ENCODE measurements around the gene LIPG. TPM values are rescaled to one million over a fixed set of nuclear protein-coding genes. Genes with fewer than 3 reads are reported as not detected.

The LIPG gene
- total and polyA plus RNA-seq, 2 of the 13 experiments (the other 11 are each of a cell fraction or from before 2014, with no cell fraction given), result 0.96 to 10.8 TPM

DNA sequence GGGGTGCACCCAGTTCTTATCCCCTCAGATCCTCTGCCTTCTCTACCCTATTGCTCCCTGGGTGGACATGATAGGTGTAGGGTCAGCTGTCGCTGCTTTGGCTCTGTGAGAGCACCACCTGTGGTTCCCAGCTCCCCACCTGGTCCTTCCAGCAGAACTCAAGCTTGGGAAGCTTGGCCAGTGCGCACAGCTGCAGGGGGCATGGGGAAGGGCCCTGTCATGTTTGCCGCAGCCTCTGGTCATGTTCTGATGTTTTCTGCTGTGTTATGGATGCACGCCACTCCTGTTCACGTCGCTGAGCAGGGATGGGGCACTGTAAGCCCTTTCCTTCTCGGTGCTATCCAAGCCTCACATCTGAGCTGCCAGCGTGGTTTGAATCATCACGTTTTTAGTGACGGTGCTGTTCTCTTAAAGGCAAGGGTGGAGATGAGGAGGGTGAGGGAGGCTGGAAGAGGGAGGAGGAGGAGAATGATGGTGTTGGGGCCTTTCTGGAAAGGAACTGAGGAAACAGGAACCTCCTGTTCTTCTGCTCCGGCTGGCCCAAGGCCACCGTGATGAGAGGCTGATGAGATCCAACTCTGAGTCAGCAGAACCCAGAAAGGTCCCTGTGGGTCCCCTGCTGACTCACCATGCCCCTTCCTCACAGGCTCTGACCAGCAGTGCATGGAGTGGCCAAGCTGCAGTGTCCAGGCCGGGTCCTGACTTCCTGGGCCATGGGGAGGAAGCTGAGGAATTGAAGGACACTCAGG, 78.0 kb downstream of the LIPG start (continued):
- TF ChIP-seq, protein P1, sequence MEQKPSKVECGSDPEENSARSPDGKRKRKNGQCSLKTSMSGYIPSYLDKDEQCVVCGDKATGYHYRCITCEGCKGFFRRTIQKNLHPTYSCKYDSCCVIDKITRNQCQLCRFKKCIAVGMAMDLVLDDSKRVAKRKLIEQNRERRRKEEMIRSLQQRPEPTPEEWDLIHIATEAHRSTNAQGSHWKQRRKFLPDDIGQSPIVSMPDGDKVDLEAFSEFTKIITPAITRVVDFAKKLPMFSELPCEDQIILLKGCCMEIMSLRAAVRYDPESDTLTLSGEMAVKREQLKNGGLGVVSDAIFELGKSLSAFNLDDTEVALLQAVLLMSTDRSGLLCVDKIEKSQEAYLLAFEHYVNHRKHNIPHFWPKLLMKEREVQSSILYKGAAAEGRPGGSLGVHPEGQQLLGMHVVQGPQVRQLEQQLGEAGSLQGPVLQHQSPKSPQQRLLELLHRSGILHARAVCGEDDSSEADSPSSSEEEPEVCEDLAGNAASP (CRISPR knock-in tag; IDR thresholded peaks at IDR 0.05; ENCODE audit: borderline replicate concordance), result no peak
- TF ChIP-seq ZNF550 (CRISPR knock-in tag; IDR thresholded peaks at IDR 0.05; ENCODE audit: borderline replicate concordance), result 0 out of 2 replicates have a peak, but pooled peaks have one; percentile 81
- TF ChIP-seq ZNF605 (CRISPR knock-in tag; IDR thresholded peaks at IDR 0.05), result 0 out of 2 replicates have a peak, but pooled peaks have one; percentile 19
- TF ChIP-seq ZNF687 (CRISPR knock-in tag; IDR thresholded peaks at IDR 0.05), result peak; percentile 37; the same call in 1 of the 2 replicates
- 0 out of 2 replicates have a peak, but pooled peaks have one; percentile 5 for TF ChIP-seq YEATS4 (CRISPR knock-in tag; IDR thresholded peaks at IDR 0.05; ENCODE audit: borderline replicate concordance)

GRCh38 chr18:49640741-49641140, 78.9 kb downstream of the LIPG start:
- ChIA-PET CTCF (ENCODE audit: low intra/inter-chr PET ratio, low total read pairs) (no interaction called here), POLR2A (interaction anchor here (0.9 kb wide), 1 partner anchor 10 kb away, joined by 3 read pairs; no protein-coding TSS in a partner anchor)
- no peak overlapping the region for H2AFZ ChIP-seq (ENCODE audit: low read length)
- H4K20me1 ChIP-seq (ENCODE audit: insufficient read depth, low read length), result no peaks in the 10 kb centered on the region
- H3K27me3 ChIP-seq (ENCODE audit: control insufficient read depth in 1 of 2, insufficient read depth in 2 of 2, low read length in 2 of 2), result no peaks in the 10 kb centered on the region
- no peak for TF ChIP-seq BRCA1 (CRISPR knock-in tag; IDR thresholded peaks at IDR 0.05)
- FAIRE-seq (no peak), ATAC-seq (no peak), DNase-seq (ENCODE audit: low spot score) (no peak)
- no peaks in the 10 kb centered on the region for H3K36me3 ChIP-seq (replicated peaks in 1 of 2; ENCODE audit: control insufficient read depth in 1 of 2, insufficient read depth in 2 of 2, low read length in 2 of 2)
- no peak overlapping the region for H3K4me3 ChIP-seq (replicated peaks in 1 of 3; ENCODE audit: insufficient read depth in 1 of 3, low read depth in 2 of 3, low read length in 3 of 3)
- in situ Hi-C loops (cut with HindIII; ENCODE audit: extremely low pct_ligation_motif_present, low pct_unique_long_range_greater_than_20kb) (no loop called here), intact Hi-C loops (cut with micrococcal nuclease; ENCODE audit: unreplicated experiment) (no loop called here)
- no peak overlapping the region for H3K9ac ChIP-seq (ENCODE audit: insufficient read depth, low read depth, low read length)
- no peaks in the 10 kb centered on the region for H3K9me3 ChIP-seq (ENCODE audit: low read length)
- H3K79me2 ChIP-seq (ENCODE audit: insufficient read depth, low read length), result no peaks in the 10 kb centered on the region
- H3K4me2 ChIP-seq (ENCODE audit: low read depth, low read length), result no peak overlapping the region
- H3K27ac ChIP-seq (ENCODE audit: extremely low read length, insufficient read depth, low read length), result no peak overlapping the region
- BruUV-seq (replicated peaks), result no TSS peak
- H3K4me1 ChIP-seq (ENCODE audit: insufficient read depth, low read length), result peaks cover 40% of the 10 kb centered on the region
- WGBS (ENCODE audit: low lambda C conversion rate), result 70% methylated on average over 5 of the region's 6 CpGs
